Body of pancreas (tissue), 4 donors: ENCODE data around the gene PCDH15.

ENCODE experiments used
- POLR2A ChIP-seq, 3 donors: fragments of 450-650 bp; IDR thresholded peaks; one replicate each; pipeline ENCODE4 v1.6.1; 2016; ENCODE audit warnings: antibody characterized with exemption in 3 of 3, mild to moderate bottlenecking in 2 of 3
- TF ChIP-seq, protein P1 (sequence below), 7 experiments: fragments of 450-650 bp in 4 of 7; fragments of 200-600 bp in 3 of 7; sonication (generic) in 3 of 7; IDR thresholded peaks; one replicate each; pipeline ENCODE4 v1.5.1; 2016 to 2019; ENCODE audit warnings: antibody characterized with exemption in 7 of 7

DNA sequence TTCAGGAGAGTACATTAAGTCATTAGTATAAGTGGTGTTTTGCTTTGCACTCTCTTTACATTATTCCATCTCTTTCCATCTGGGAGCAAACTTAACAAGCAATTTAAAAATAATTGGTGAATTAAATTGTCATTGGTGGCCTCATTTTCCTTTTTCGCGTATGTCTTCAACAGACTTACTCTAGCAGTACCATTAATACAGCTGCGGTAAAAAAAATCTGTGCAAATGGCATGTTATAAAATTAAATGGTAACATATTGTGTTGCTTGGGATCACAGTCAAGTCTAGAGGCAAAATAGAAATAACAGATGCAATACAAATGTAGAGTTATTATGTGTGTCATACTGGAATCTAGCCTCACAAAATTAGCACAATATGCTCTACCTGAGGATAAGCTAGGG lies 322.4 kb downstream of the PCDH15 start:
- TF ChIP-seq, protein P1, sequence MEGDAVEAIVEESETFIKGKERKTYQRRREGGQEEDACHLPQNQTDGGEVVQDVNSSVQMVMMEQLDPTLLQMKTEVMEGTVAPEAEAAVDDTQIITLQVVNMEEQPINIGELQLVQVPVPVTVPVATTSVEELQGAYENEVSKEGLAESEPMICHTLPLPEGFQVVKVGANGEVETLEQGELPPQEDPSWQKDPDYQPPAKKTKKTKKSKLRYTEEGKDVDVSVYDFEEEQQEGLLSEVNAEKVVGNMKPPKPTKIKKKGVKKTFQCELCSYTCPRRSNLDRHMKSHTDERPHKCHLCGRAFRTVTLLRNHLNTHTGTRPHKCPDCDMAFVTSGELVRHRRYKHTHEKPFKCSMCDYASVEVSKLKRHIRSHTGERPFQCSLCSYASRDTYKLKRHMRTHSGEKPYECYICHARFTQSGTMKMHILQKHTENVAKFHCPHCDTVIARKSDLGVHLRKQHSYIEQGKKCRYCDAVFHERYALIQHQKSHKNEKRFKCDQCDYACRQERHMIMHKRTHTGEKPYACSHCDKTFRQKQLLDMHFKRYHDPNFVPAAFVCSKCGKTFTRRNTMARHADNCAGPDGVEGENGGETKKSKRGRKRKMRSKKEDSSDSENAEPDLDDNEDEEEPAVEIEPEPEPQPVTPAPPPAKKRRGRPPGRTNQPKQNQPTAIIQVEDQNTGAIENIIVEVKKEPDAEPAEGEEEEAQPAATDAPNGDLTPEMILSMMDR (IDR thresholded peaks at IDR 0.05) = no peak
- no peak for TF ChIP-seq POLR2A (IDR thresholded peaks at IDR 0.05)
